Fibroblast of skin of left biceps (primary cell): ENCODE data around the gene UPB1.

Experiments
- DNase-seq, 2 experiments: peaks; one replicate each; pipeline ENCODE4 v3.0.0-alpha.2; 2013; ENCODE audit warnings: low read depth in 2 of 2

Gene UPB1

GRCh38 chr22:24494528-24495364 is at the start of gene UPB1:
UPB1 (plus strand) TSS chr22:24495332; CDS start chr22:24495404, 72 bp downstream.
- no peak for DNase-seq

DNA sequence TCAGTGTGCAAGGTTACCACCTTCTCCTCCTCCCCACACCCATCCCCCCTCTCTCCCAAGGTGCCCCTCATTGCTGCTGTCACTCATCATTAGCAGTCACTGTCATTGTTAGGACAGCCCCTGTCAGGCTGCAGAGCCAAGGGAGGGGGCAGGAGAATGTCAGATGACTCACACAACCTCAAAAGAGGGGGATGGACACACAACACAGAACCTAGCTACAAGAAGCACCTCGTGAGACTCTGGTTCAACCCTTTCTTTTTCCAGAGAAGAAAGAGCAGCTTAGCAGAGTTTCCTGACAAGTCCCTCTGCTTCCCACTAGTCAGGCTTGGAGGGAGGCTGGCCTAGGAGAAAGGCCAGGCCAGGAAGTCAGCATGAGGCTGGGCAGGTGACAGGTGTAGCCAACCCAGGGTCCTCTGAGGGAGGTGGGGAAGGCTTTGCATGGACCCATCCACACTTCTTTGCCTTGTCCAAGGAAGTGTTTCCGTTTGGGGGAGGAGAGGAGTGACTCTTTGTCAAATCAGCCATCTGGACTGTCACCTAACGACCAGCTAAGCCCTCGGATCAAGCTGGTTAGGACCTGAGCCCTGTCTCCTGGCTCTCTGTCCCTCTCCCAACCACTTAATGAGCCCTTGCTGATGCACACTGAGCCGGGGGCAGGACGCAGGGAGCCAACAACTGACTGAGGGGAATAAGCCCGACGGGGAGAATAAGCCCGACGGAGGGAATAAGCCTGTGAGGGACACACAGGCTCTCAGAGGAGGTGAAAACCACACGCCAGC is 49.5 kb upstream of the UPB1 start:
- no peak for DNase-seq

- DNase-seq = no peak
Measured at GRCh38 chr22:24446260-24446611, 48.9 kb upstream of the UPB1 start.

GRCh38 chr22:24450610-24451009 is 44.5 kb upstream of the UPB1 start:
- no peak for DNase-seq

DNA sequence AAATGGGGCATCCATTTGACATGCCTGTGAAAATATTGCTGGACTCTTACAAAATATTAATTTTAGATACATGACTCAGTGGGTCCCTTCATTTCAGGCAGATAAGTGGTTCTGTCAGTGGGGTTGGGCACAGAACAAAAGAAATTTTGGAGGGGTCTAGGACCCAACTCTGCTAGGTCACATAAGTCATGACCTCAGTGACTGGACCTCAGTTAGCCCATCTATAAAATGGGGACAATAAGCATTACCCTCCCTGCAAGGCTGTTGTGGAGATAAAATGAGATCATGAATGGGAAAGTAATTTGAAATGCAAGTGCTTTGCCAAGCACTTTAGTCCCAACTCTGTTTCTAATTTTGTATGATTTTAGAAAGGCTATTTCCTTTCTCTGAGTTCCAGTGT is 44.0 kb upstream of the UPB1 start:
- DNase-seq = no peak

GRCh38 chr22:24453853-24454252 is 41.3 kb upstream of the UPB1 start:
- no peak for DNase-seq

- DNase-seq = no peak
Measured at GRCh38 chr22:24455039-24455438, 40.1 kb upstream of the UPB1 start.

GRCh38 chr22:24455751-24456426 is 39.2 kb upstream of the UPB1 start:
- DNase-seq = no peak

- DNase-seq = no peak
Measured at GRCh38 chr22:24457894-24458420, 37.2 kb upstream of the UPB1 start.

GRCh38 chr22:24459911-24460310 is 35.2 kb upstream of the UPB1 start:
- no peak for DNase-seq

DNA sequence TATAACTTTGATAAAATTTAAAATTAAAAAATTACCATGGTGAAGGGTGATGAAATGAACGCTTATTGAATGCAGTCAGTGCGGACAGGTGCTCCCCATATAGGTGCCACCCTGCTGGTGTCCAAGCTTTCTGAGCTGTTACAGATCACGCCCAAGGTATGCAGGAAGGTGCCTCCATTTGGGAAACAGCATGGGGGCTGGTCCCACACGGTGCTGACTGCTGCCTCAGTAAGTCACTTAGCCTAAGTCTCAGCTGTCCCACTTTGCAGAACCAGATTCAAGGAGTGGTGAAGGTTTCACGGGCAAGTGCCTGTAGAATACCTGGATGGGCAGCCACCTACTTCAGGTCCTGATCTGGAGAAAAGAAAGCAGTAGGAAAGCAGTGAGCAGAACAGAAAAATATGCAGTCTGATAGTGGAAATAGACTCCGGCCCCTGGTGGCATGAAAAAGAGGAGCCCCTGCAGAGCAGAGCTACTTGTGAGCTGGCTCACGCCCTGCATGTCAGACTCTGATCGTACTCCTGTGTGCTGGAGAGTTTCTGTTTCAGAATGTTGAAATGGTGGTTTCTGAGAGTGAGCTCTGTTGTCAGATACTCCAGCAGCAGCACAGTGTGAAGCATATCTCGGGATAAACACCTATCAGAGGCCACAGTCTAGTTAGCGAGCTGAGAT is 34.6 kb upstream of the UPB1 start:
- no peak for DNase-seq

DNA sequence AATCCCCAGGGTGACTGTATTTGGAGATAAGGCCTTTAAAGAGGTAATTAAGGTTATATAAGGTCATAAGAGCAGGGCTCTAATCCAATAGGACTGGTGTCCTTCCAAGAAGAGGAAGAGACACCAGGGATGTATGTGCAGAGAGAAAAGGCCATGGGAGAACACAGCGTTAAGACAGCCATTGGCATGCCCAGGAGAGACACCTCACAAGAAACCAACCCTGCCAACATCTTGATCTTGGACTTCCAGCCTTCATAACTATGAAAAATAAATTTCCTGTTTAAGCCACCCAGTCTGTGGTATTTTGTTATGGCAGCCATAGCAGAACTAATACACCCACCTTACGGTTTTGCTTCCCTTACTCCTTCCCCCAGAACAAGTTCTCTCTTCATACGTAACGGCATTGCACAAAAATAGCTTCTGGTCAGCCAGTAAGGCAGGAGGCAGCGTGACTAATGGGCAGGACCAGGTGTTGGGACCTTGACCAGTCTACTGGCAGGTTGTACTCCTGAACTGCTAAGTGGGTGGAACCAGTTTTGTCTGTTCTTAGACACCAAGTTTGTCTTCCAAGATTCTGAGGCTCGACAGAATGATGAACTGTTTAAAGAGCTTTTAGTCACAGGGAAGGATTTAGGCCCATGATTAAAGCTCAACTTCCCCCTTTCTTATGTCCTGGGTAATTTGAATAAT is 31.9 kb upstream of the UPB1 start:
- DNase-seq = no peak

DNA sequence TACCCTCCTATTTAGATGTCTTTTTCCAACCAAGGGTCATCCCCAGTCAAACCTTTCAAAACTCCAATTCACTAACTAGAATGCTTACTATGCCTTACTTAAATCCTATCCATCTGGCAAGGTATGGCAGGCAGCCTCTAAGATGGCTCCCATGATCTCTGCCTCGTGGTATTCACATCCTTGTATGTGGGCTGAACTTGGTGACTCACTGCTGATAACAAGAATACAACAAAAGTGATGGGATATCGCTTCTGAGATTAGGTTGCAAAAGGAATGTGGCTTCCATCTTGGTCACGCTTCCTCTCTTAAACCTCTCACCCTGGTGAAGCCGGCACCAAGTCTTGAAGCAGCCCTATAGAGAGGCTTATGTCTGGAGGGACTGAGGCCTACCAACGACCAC is 29.6 kb upstream of the UPB1 start:
- no peak for DNase-seq

- DNase-seq = no peak
Measured at GRCh38 chr22:24465975-24466374, 29.2 kb upstream of the UPB1 start.

DNA sequence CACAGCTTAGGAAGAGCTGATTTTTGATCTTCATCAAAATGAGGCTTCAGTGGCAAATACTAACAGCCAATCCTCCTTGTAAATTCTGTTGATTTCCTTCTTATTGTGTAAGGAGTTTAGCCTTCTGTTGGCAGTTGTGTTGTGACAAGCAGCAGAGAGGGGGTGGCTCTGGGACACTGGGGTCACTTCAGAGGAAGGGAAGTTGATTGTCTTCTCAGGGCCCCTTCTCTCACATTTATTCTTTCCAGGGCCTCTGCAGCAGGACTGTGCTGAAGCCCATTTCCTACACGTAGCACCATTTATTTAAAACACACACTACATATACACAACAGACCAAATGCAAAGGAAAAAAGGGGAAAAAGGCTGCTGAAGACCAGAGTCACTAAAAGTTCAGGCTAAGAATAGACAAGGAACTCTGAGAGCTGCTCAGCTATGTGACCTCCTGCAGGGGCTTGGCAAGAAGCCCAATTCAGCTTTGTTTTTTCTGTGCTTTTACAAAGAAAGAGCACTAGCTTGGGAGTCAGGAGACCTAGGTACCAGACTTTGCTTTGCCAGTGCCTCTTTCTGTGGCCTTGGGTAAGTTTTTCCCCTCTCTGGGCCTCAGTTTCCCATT is 28.3 kb upstream of the UPB1 start:
- DNase-seq = peak in 1 of 2 experiments; percentile 52

- no peak for DNase-seq
Measured at GRCh38 chr22:24467340-24467739, 27.8 kb upstream of the UPB1 start.

DNA sequence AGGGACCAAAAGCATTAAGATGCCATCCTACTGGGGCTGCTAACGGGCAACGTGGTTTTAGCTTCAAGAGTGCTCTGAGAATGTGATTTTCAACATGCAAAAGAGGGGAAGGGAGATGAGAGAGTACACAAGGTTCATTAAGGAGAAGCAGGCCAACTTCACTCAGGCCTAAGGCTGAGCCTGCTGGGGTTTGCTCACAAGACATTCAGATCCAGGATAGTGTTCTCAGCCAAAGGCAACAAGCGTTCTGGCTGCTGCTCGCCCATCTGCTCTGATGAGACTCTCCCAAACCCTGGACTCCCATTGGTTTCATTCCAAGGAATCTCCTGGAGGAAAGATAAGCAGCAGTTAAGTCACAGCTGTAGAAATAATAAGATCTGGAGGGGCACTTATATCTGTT is 23.6 kb upstream of the UPB1 start:
- DNase-seq = peak in 1 of 2 experiments; percentile 53

DNA sequence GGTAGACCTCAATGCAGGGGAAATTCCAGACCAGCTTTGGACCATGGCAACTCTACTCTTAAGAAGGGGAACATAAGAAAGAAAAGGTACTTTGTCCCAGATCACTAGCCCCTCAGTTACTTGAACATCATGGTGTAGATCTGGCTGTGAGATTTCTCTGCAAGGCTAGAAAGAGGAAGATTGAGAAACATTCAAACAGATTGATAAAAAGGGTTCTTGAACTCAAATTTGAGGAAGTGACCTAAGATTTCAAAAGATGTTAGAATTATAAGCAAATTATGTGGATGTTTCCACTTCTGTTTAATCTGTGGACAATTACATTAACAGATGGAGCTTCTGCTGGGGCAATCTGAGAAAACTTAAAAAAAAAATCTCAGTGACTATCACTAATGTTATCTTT is 21.8 kb upstream of the UPB1 start:
- no peak for DNase-seq

DNA sequence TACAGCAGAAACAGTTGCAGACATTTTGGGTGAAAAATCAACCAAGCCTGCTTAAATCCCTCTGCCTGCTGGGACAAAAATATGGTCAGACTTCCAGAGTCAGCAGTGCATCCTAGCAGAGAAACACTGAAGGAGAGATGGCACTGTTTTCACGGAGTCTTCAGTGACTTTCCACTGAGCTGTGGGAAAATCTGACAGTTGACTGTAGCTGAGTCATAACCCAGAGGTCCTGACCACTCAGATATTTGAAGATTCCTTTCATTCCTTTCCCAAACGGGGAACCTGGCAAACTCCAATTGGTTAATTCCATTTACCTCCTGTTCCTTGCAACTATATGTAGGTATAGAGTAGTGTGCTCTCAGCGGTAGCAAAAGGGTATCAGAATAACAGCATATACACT is 20.9 kb upstream of the UPB1 start:
- peak; percentile 73 for DNase-seq

- DNase-seq = no peak
Measured at GRCh38 chr22:24474649-24475255, 20.4 kb upstream of the UPB1 start.
